Measurements from ENCODE around the gene FAM83G. TPM values are rescaled to one million over a fixed set of nuclear protein-coding genes. Genes with fewer than 3 reads are reported as not detected.

Gene FAM83G
- polyA plus RNA-seq, 1 of the 3 experiments (the other 2 are of a cell fraction): 6.5 TPM

DNA sequence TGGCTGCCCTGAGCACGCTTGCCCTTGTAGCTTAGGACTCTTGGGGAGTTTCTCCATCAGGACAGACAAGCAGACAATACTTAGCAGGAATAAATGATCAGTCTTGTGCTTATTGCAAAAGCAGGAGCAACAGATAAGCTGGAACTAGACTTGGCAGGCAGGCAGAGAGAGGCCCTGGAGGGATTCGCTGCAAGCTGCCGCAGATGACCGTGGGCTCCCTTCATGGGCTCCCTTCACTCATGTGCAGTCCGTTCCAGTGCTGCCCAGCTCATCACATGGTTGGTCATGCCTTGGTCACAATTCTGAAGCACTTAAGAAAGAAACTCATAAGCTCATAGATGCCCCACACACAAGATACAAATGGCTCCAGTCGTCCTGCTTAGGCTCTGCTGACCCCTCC is 55.0 kb downstream of the FAM83G start (continued):
- no peak for TF ChIP-seq PBX3 (IDR thresholded peaks at IDR 0.05)
- TF ChIP-seq ELF1 (IDR thresholded peaks at IDR 0.05): no peak

GRCh38 chr17:18948476-18949006 is 56.0 kb downstream of the FAM83G start:
- no peak overlapping the region for H3K27ac ChIP-seq (ENCODE audit: low read depth in 2 of 2, low read length in 1 of 2)
- ChIA-PET POLR2A (no interaction called here), CTCF (interaction anchor here (0.7 to 2.6 kb wide), 5 partner anchors 10 to 90 kb away, joined by 3 to 26 read pairs (median 4); no protein-coding TSS in a partner anchor)
- TF ChIP-seq SIN3A (IDR thresholded peaks at IDR 0.05; ENCODE audit: borderline replicate concordance, low read depth, low read length): no peak
- H2AFZ ChIP-seq (ENCODE audit: low read depth): no peak overlapping the region
- H3K79me2 ChIP-seq (ENCODE audit: insufficient read depth): no peaks in the 10 kb centered on the region
- no peak for DNase-seq
- H3K9me3 ChIP-seq: no peaks in the 10 kb centered on the region
- no peak overlapping the region for H3K4me3 ChIP-seq (ENCODE audit: low read depth in 2 of 2, low read length in 1 of 2)
- no peak overlapping the region for H3K4me2 ChIP-seq
- no peak overlapping the region for H3K9ac ChIP-seq
- peaks cover 0 to 8% of the 10 kb centered on the region in 2 experiments; a peak in 1 of 4 replicates for H3K4me1 ChIP-seq (ENCODE audit: control insufficient read depth in 1 of 2, insufficient read depth in 2 of 2, low read depth in 1 of 2, low read length in 1 of 2)
- H3K36me3 ChIP-seq (replicated peaks in 1 of 2; ENCODE audit: control insufficient read depth in 1 of 2, insufficient read depth in 2 of 2, low read length in 1 of 2): no peaks in the 10 kb centered on the region
- no peaks in the 10 kb centered on the region for H3F3A ChIP-seq (replicated peaks; ENCODE audit: insufficient read depth)
- no peaks in the 10 kb centered on the region for H3K9me2 ChIP-seq
- no peaks in the 10 kb centered on the region; the same call in 1 of the 2 replicates for H3K27me3 ChIP-seq (ENCODE audit: insufficient read depth)
- no peaks in the 10 kb centered on the region for H4K20me1 ChIP-seq (ENCODE audit: insufficient read depth)
- WGBS (ENCODE audit: low lambda C conversion rate): 81% methylated on average over 7 of the region's 8 CpGs

GRCh38 chr17:18947866-18948265 is 56.7 kb downstream of the FAM83G start:
- no peaks in the 10 kb centered on the region for H3F3A ChIP-seq (replicated peaks; ENCODE audit: insufficient read depth)
- H3K9me3 ChIP-seq: no peaks in the 10 kb centered on the region
- 65% methylated on average over 6 of the region's 6 CpGs for WGBS (ENCODE audit: low lambda C conversion rate)
- H4K20me1 ChIP-seq (ENCODE audit: insufficient read depth): no peaks in the 10 kb centered on the region
- no peak overlapping the region for H3K9ac ChIP-seq
- H3K79me2 ChIP-seq (ENCODE audit: insufficient read depth): no peaks in the 10 kb centered on the region
- H3K4me2 ChIP-seq: no peak overlapping the region
- DNase-seq: no peak
- ChIA-PET CTCF (interaction anchor here (0.7 to 2.6 kb wide), 2 partner anchors 12 to 17 kb away, joined by 3 to 26 read pairs; no protein-coding TSS in a partner anchor), POLR2A (no interaction called here)
- H3K36me3 ChIP-seq (replicated peaks in 1 of 2; ENCODE audit: control insufficient read depth in 1 of 2, insufficient read depth in 2 of 2, low read length in 1 of 2): no peaks in the 10 kb centered on the region
- H3K27me3 ChIP-seq (ENCODE audit: insufficient read depth): no peaks in the 10 kb centered on the region; the same call in 1 of the 2 replicates
- H3K9me2 ChIP-seq: no peaks in the 10 kb centered on the region
- peaks cover 0 to 8% of the 10 kb centered on the region in 2 experiments; a peak in 1 of 4 replicates for H3K4me1 ChIP-seq (ENCODE audit: control insufficient read depth in 1 of 2, insufficient read depth in 2 of 2, low read depth in 1 of 2, low read length in 1 of 2)
- H3K27ac ChIP-seq (ENCODE audit: low read depth in 2 of 2, low read length in 1 of 2): no peak overlapping the region
- H3K4me3 ChIP-seq (ENCODE audit: low read depth in 2 of 2, low read length in 1 of 2): no peak overlapping the region
- H2AFZ ChIP-seq (ENCODE audit: low read depth): no peak overlapping the region
- TF ChIP-seq FOSL2 (IDR thresholded peaks at IDR 0.05; ENCODE audit: borderline replicate concordance, low read depth) (no peak), NRF1 (IDR thresholded peaks at IDR 0.05; ENCODE audit: low read depth, low read length) (no peak), SIN3A (IDR thresholded peaks at IDR 0.05; ENCODE audit: borderline replicate concordance, low read depth, low read length) (no peak), TEAD4 (IDR thresholded peaks at IDR 0.05; ENCODE audit: borderline replicate concordance, insufficient read depth) (no peak), RFX5 (IDR thresholded peaks at IDR 0.05; ENCODE audit: low read length) (no peak), TAF1 (IDR thresholded peaks at IDR 0.05; ENCODE audit: borderline replicate concordance, low read depth, low read length) (no peak), YY1 (IDR thresholded peaks at IDR 0.05; ENCODE audit: low read depth) (no peak), MXI1 (IDR thresholded peaks at IDR 0.05; ENCODE audit: low read depth, low read length) (no peak), JUND (IDR thresholded peaks at IDR 0.05) (no peak), USF1 (IDR thresholded peaks at IDR 0.05; ENCODE audit: borderline replicate concordance, low read depth) (no peak), GATA2 (CRISPR knock-in tag; IDR thresholded peaks at IDR 0.05) (no peak), RXRA (IDR thresholded peaks at IDR 0.05; ENCODE audit: borderline replicate concordance, low read depth) (no peak), ELF1 (IDR thresholded peaks at IDR 0.05) (no peak), PBX3 (IDR thresholded peaks at IDR 0.05) (no peak)
- TF ChIP-seq, protein P1, sequence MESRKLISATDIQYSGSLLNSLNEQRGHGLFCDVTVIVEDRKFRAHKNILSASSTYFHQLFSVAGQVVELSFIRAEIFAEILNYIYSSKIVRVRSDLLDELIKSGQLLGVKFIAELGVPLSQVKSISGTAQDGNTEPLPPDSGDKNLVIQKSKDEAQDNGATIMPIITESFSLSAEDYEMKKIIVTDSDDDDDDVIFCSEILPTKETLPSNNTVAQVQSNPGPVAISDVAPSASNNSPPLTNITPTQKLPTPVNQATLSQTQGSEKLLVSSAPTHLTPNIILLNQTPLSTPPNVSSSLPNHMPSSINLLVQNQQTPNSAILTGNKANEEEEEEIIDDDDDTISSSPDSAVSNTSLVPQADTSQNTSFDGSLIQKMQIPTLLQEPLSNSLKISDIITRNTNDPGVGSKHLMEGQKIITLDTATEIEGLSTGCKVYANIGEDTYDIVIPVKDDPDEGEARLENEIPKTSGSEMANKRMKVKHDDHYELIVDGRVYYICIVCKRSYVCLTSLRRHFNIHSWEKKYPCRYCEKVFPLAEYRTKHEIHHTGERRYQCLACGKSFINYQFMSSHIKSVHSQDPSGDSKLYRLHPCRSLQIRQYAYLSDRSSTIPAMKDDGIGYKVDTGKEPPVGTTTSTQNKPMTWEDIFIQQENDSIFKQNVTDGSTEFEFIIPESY (IDR thresholded peaks at IDR 0.05; ENCODE audit: borderline replicate concordance, low read depth): no peak
- TF ChIP-seq, protein P2, sequence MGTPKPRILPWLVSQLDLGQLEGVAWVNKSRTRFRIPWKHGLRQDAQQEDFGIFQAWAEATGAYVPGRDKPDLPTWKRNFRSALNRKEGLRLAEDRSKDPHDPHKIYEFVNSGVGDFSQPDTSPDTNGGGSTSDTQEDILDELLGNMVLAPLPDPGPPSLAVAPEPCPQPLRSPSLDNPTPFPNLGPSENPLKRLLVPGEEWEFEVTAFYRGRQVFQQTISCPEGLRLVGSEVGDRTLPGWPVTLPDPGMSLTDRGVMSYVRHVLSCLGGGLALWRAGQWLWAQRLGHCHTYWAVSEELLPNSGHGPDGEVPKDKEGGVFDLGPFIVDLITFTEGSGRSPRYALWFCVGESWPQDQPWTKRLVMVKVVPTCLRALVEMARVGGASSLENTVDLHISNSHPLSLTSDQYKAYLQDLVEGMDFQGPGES (IDR thresholded peaks at IDR 0.05; ENCODE audit: low read depth, low read length): no peak
- TF ChIP-seq, protein P3, sequence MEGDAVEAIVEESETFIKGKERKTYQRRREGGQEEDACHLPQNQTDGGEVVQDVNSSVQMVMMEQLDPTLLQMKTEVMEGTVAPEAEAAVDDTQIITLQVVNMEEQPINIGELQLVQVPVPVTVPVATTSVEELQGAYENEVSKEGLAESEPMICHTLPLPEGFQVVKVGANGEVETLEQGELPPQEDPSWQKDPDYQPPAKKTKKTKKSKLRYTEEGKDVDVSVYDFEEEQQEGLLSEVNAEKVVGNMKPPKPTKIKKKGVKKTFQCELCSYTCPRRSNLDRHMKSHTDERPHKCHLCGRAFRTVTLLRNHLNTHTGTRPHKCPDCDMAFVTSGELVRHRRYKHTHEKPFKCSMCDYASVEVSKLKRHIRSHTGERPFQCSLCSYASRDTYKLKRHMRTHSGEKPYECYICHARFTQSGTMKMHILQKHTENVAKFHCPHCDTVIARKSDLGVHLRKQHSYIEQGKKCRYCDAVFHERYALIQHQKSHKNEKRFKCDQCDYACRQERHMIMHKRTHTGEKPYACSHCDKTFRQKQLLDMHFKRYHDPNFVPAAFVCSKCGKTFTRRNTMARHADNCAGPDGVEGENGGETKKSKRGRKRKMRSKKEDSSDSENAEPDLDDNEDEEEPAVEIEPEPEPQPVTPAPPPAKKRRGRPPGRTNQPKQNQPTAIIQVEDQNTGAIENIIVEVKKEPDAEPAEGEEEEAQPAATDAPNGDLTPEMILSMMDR (IDR thresholded peaks at IDR 0.05): no peak

Data from SK-N-SH (cell line).